22Rv1 (cell line): ENCODE results near the gene YTHDC1.

Source experiments
- H3K27ac ChIP-seq: fragments of 450-650 bp; 2 replicates; pipeline ENCODE4 v1.5.1; 2017
- ZFX ChIP-seq: fragments of 450-650 bp; IDR thresholded peaks from 2 replicates; pipeline ENCODE4 v1.6.1; 2017; ENCODE audit warnings: antibody characterized with exemption, borderline replicate concordance
- TF ChIP-seq, protein P1 (sequence below): fragments of 450-650 bp; IDR thresholded peaks from 2 replicates; pipeline ENCODE4 v1.5.1; 2017; ENCODE audit warnings: mild to moderate bottlenecking

YTHDC1 gene

DNA sequence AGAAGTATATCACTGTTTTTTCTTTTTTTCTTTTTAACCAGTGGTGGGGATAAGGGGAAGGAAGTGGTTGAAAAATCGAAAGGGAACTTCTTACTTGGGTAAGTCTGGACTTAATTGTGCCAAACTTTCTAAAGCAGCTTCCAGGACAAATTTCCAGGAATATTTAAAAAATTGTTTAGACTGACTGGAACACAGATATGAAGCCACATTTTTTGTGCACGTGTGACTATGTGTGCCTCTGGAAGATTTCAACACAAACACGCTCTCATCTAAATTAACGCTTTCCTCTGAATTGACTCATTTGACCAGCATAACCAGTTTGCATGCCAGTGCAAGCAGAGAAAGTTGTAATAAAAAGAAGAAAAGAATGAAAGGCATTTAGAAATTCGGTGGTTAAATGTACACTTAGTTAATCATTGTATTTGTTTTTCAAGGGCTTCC, 18.8 kb upstream of the YTHDC1 start:
- TF ChIP-seq, protein P1, sequence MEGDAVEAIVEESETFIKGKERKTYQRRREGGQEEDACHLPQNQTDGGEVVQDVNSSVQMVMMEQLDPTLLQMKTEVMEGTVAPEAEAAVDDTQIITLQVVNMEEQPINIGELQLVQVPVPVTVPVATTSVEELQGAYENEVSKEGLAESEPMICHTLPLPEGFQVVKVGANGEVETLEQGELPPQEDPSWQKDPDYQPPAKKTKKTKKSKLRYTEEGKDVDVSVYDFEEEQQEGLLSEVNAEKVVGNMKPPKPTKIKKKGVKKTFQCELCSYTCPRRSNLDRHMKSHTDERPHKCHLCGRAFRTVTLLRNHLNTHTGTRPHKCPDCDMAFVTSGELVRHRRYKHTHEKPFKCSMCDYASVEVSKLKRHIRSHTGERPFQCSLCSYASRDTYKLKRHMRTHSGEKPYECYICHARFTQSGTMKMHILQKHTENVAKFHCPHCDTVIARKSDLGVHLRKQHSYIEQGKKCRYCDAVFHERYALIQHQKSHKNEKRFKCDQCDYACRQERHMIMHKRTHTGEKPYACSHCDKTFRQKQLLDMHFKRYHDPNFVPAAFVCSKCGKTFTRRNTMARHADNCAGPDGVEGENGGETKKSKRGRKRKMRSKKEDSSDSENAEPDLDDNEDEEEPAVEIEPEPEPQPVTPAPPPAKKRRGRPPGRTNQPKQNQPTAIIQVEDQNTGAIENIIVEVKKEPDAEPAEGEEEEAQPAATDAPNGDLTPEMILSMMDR: no peak
- no peak for TF ChIP-seq ZFX
- no peak overlapping the region for H3K27ac ChIP-seq

DNA sequence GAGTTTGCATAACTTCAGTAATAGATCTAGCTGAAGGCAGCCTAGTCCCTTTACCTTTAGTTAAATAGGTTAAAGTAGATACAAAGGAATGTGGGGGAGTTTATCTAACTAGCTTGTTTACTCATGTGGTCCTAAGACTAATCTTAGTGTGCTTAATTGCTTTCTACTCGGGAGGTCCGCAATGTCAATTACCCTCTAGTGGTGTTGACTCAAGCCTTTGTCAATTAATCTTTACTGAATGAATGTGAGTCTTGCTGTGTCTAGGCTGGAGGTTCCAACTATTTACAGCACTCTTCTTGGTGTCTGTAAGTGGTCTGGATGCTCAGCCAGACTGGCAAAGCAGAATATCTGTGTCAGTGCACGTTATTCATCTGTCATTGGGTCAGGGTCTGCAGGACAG, 17.9 kb upstream of the YTHDC1 start:
- TF ChIP-seq, protein P1: no peak
- no peak overlapping the region for H3K27ac ChIP-seq

DNA sequence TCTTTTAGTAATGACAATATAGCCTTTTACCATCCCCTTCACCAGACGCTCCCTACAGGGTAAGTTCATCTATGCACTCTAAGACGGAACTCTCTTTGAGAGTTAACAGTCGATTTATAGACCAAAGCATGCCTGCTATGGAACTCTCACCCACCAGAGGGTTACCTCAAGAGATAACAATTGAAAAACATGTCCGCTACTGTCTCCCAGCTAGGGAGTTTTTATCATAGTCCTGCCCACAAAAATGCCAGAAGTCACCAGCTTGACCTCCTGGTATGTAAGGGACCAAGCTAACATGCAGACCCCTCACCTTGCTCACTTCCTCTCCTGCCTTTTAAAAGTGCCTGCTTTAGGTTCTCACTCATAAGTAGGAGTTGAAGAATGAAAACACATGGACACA, 16.7 kb upstream of the YTHDC1 start:
- no peak overlapping the region for H3K27ac ChIP-seq
- no peak for TF ChIP-seq ZFX
- TF ChIP-seq, protein P1: no peak

DNA sequence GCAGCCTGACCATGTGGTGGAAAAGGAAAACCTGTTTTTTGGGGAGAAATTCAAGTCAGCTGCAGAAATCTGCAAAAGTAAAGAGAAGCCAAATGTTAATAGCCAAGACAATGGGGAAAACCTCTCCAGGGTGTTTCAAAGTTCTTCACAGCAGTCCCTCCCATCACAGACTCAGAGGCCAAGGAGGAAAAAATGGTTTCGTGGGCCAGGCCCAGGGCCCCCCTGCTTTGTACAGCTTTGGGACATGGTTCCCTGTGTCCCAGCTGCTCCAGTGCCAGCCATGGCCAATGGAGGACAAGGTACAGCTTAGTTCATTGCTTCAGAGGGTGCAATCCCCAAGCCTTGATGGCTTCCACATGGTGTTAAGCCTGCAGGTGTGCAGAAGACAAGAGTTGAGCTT, 15.2 kb upstream of the YTHDC1 start:
- TF ChIP-seq ZFX: no peak
- TF ChIP-seq, protein P1: no peak
- H3K27ac ChIP-seq: no peak overlapping the region

DNA sequence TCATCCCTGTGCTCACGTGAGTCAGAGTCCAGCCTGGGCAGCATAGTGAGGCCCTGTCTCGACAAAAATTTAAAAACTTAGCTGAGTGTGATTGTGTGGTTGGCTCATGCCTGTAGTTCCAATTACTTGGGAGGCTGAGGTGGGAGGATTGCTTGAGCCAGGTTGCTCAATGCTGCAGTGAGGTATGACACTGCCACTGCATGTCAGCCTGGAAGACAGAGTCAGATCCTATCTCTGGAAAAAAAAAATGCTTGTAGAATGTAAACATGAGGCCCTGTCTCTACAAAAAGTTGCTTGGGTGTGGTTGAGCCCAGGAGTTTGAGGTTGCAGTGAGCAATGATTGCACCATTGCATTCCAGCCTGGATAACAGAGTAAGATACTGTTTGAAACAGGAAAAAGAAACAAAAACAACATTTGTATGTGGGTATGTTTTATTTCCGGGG, 11.3 kb upstream of the YTHDC1 start:
- H3K27ac ChIP-seq: no peak overlapping the region
- no peak for TF ChIP-seq ZFX
- TF ChIP-seq, protein P1: no peak

DNA sequence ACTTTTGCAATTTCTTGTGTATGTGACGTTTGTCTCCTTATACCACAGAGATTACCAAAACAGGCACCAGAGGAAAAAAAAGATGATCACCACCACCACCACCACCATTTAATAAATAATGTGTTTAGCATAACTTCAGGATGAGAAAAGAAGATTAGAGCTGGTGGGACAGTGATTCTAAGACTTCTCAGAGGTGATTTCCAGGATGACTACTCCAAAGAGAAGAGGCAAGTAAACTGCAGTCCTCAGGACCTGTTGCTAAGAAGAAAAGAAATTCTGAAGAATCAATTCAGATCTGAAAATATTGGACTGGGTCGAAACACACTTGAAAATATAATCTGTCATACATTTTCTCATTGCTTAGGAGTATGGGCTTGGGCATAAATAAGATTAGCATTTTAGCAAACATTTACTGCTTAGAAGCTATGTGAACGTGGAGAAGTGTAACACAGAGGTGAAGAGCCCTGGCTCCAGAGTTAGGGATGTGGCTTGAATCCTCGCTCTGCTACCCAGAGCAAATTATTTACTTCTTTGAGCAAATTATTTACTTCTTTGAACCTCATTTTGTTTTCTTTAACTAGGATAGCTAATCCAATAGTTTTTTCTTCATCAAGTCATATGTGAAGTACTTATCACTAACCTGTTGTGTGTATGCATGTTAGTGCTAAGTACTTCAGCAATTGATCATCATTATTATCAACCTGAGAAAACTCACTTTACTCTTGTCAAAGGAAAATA, 10.5 kb upstream of the YTHDC1 start:
- TF ChIP-seq ZFX: no peak
- TF ChIP-seq, protein P1: no peak
- H3K27ac ChIP-seq: no peak overlapping the region

DNA sequence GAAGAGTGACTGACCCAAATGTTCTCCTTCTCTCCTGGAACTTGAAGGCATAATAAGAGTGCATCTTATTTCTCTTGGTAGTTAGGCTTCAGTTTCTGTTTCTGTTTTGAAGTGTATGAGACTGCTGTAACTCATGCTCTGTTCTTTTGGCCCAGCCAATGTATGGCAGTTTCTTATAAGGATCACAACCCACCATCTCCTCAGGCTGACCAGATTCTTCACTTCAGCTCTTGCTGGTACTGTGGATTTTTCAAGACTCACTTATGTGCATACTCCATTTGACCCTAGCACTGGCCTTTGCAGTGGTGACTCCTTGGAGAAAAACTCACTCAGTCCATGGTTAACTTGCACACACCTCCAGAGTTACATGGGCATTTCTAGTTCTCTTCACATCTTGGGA, 9.6 kb upstream of the YTHDC1 start:
- TF ChIP-seq ZFX: no peak
- TF ChIP-seq, protein P1: no peak
- no peak overlapping the region for H3K27ac ChIP-seq
